DMS114 treated with DMSO at 0.1 percent for 48 hours (cell line): ENCODE measurements around the gene PNMA6E.

Experiments used
- DNase-seq: peaks from one replicate; lab custom pipeline; 2025; ENCODE audit not compliant: unreplicated experiment; lab: John Stamatoyannopoulos, UW

Gene PNMA6E

DNA sequence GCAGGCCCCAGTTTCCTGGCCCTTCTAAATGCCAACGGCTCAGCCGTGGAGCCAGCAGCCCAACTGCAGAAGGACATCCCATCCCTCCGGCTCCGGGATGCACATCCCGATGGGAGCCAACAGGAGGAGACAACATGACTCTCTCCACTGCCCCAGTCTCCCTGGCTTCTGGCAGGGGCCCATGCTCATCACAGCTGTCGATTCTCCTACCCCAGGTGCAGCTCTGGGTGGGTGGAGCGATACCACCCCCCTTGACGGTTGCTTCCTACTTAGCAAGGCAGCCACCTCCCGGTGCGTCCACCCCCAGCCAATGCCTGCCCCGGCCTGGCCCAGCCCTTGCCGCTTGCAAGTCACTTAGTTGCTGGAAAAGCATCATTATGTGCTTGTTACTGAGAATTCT is 47.7 kb downstream of the PNMA6E start:
- no peak for DNase-seq

DNA sequence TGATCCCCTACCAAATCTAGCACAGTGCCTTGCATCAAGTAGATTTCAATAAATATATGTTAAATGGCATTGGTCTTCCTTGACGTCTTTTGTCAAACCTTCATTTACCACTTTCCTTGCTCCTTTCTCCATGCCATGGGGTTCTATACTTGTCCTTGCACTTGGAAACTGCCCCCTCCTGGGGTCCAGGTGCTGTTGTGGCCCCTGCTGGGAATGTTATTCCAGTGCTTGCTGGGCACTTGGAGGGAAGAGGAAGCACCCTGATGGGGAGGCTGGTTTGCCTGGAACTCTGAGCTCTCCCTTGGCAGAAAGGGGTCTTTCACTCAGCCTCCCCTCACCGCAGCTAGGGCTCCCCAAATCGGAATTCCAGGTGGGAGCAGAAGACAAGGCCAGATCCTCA is 48.3 kb downstream of the PNMA6E start:
- no peak for DNase-seq

DNA sequence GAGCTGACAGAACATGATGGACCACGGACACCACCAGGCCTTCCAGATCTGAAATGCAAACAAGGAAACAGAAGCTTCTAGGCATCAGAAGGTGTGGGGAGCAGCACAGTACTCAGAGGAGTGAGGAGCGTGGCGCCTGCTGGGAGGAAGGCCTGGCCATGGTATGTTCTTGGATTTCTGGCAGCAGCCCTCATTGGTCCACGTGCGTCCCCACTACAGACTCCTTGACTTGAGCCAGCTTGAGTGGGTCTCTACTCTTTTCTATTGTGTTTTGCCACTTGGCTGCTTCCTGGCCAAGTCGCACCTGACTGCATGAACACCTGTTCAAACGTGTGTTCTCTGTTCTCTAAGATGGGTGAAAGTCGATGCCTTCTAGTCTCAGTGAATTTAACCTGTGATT is 49.2 kb downstream of the PNMA6E start:
- no peak for DNase-seq

DNA sequence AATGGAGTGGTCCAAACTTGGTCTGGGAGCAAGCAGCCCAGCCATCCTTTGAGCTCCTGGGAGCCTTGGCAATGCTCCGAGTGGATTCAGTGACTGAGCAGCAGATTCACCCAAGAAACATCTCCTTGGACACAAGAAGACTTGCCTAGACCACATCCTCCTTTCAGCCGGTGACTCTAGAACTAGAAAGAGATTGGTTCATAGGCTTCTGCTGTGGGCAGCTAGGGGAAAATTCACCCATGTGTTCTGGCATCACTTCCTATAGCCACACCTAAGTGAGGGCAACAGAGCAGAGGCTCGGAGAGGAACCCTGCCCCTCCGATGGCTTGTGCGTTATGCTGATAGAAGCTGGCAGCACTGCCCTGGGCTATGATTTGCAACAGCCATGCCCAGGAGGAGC is 51.2 kb downstream of the PNMA6E start:
- DNase-seq, result no peak

DNA sequence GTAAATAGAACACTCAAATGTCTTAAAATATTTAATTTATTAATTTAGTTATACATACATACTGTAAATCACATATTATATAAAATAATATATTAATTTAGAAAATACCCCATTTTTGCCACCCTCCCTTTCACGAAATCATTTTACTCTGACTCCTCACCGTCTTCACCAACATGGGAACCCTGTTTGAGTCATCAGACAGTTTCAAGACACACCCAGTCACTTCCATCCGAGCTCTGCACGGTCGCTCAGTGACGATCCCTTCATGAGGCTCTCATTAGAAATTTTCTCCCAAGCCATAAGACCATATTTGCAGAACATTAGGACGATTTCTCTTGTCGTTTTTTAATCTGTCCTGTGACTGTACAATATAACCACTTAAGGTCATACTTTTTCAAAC is 52.7 kb downstream of the PNMA6E start:
- DNase-seq, result no peak

DNA sequence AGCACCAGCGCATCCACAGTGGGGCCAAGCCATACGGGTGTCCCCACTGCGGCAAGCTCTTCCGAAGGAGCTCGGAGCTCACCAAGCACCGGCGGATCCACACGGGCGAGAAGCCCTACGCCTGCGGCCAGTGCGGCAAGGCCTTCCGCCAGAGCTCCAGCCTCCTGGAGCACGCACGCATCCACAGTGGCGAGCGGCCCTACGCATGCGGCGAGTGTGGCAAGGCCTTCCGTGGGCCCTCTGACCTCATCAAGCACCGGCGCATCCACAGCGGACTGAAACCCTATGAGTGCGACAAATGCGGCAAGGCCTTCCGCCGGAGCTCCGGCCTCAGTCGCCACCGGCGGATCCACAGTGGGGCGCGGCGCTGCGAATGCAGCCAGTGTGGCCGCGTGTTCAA is 53.6 kb downstream of the PNMA6E start:
- DNase-seq, result no peak
